Ramos (cell line): ENCODE measurements around the gene HBG1.

ENCODE experiments used
- in situ Hi-C: fragments of 300-500 bp; cut with MboI; formaldehyde crosslinking; loops from one replicate; pipeline ENCODE4 v1.14.3; 2022; ENCODE audit warnings: low sequenced_read_pairs; ENCODE audit not compliant: unreplicated experiment

HBG1 gene

GRCh38 chr11:5230266-5230665 is 19.4 kb downstream of the HBG1 start:
- in situ Hi-C loops: no loop called here

GRCh38 chr11:5229796-5230195 is 19.9 kb downstream of the HBG1 start:
- in situ Hi-C loops: no loop called here

- in situ Hi-C loops: no loop called here
Measured at GRCh38 chr11:5229356-5229755, 20.3 kb downstream of the HBG1 start.

- in situ Hi-C loops: no loop called here
Measured at GRCh38 chr11:5228124-5228523, 21.5 kb downstream of the HBG1 start.

- in situ Hi-C loops: no loop called here
Measured at GRCh38 chr11:5227681-5228080, 22.0 kb downstream of the HBG1 start.

- in situ Hi-C loops: no loop called here
Measured at GRCh38 chr11:5226732-5227310, 22.8 kb downstream of the HBG1 start, which contains the start of gene HBB. HBB (minus strand) TSS chr11:5227071; CDS start chr11:5227021, 50 bp downstream.

GRCh38 chr11:5225480-5225871 is 24.2 kb downstream of the HBG1 start:
- in situ Hi-C loops: no loop called here

- in situ Hi-C loops: no loop called here
Measured at GRCh38 chr11:5224538-5225479, 24.8 kb downstream of the HBG1 start.

- in situ Hi-C loops: no loop called here
Measured at GRCh38 chr11:5223686-5224085, 26.0 kb downstream of the HBG1 start.

GRCh38 chr11:5223146-5223545 is 26.5 kb downstream of the HBG1 start:
- in situ Hi-C loops: no loop called here

- in situ Hi-C loops: no loop called here
Measured at GRCh38 chr11:5210376-5210885, 39.2 kb downstream of the HBG1 start.

GRCh38 chr11:5204787-5205186 is 44.9 kb downstream of the HBG1 start:
- in situ Hi-C loops: no loop called here

GRCh38 chr11:5203366-5203765 is 46.3 kb downstream of the HBG1 start:
- in situ Hi-C loops: no loop called here

GRCh38 chr11:5200582-5200981 is 49.1 kb downstream of the HBG1 start, which contains the start of gene OR51V1:
OR51V1 (minus strand) TSS chr11:5200682; CDS start chr11:5200682, 0 bp downstream.
- in situ Hi-C loops: no loop called here

- in situ Hi-C loops: no loop called here
Measured at GRCh38 chr11:5198285-5198684, 51.4 kb downstream of the HBG1 start.
